ENCODE measurements around the gene GRID1. TPM values are rescaled to one million over a fixed set of nuclear protein-coding genes. Genes with fewer than 3 reads are reported as not detected.

The GRID1 gene
- total and polyA plus RNA-seq, 10 of the 15 experiments (the other 5 are each of a cell fraction or from before 2014, with no cell fraction given), result 0.04 to 0.62 (median 0.08) TPM; not detected in 5

DNA sequence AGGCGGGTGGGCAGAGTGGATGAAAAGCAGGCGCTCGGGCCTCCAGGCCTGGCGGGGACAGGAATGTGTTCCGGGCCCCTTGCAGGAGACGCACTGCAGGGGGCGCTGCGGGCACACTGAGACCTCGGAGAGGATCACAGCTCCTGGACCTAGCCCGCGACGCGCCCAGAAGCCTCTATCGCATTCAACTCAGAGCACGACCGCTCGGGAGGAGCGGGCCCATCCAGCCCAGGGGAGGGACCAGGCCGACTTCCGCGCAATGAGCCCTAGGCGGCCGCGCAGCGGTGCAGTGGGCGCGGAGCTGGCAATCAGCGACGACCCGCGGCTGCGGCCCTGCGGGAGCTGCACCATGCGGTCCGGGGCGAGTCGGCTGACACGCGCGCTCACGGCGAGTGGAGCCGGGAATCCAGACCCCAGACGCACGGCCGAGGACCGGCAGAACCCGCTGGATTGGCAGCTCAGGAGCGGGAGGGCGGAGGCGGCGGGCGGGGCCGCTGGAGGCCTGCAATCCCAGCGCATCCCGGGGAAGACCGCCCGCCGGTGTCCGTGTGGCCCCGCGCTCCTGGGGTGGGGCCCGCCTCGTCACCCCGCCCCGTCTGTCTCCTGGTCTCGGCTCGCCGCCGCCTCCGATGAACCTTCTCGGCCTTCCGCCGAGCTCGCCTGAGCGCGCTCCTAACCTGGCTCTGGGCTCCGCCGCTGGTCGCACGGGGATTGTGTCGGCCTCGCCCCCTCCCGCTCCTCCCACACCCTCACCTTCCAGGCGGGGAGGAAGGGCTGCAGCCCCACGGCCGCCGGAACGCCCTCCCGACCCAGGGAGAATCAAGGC lies 33.5 kb upstream of the GRID1 start (continued):
- TF ChIP-seq, protein P1, sequence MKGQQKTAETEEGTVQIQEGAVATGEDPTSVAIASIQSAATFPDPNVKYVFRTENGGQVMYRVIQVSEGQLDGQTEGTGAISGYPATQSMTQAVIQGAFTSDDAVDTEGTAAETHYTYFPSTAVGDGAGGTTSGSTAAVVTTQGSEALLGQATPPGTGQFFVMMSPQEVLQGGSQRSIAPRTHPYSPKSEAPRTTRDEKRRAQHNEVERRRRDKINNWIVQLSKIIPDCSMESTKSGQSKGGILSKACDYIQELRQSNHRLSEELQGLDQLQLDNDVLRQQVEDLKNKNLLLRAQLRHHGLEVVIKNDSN (IDR thresholded peaks at IDR 0.05; ENCODE audit: borderline replicate concordance, extremely low read length, insufficient read depth, low read depth, low read length), result no peak
- no peak for TF ChIP-seq FOXM1 (IDR thresholded peaks at IDR 0.05; ENCODE audit: low read depth, low read length)
- TF ChIP-seq CEBPB (IDR thresholded peaks at IDR 0.05; ENCODE audit: borderline replicate concordance in 1 of 2, low read depth in 2 of 2, low read length in 2 of 2), result no peak
- peak; percentile 9; the same call in 1 of the 2 replicates for TF ChIP-seq RFX5 (IDR thresholded peaks at IDR 0.05; ENCODE audit: low read depth, low read length)
- TF ChIP-seq KDM1A (IDR thresholded peaks at IDR 0.05; ENCODE audit: borderline replicate concordance), result no peak
- no peak for TF ChIP-seq ZNF622 (IDR thresholded peaks at IDR 0.05)
- no peak for TF ChIP-seq HSF1 (IDR thresholded peaks at IDR 0.05; ENCODE audit: low read depth, low read length)
- TF ChIP-seq IRF3 (IDR thresholded peaks at IDR 0.05), result no peak
- TF ChIP-seq, protein P2, sequence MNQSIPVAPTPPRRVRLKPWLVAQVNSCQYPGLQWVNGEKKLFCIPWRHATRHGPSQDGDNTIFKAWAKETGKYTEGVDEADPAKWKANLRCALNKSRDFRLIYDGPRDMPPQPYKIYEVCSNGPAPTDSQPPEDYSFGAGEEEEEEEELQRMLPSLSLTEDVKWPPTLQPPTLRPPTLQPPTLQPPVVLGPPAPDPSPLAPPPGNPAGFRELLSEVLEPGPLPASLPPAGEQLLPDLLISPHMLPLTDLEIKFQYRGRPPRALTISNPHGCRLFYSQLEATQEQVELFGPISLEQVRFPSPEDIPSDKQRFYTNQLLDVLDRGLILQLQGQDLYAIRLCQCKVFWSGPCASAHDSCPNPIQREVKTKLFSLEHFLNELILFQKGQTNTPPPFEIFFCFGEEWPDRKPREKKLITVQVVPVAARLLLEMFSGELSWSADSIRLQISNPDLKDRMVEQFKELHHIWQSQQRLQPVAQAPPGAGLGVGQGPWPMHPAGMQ (IDR thresholded peaks at IDR 0.05; ENCODE audit: borderline replicate concordance), result no peak
- TF ChIP-seq TBL1XR1 (IDR thresholded peaks at IDR 0.05; ENCODE audit: low read depth, low read length), result peak; percentile 45; the same call in 1 of the 2 replicates
- TF ChIP-seq, protein P3, sequence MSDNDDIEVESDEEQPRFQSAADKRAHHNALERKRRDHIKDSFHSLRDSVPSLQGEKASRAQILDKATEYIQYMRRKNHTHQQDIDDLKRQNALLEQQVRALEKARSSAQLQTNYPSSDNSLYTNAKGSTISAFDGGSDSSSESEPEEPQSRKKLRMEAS (IDR thresholded peaks at IDR 0.05; ENCODE audit: low read depth, low read length), result peak; percentile 84
- TF ChIP-seq, protein P4, sequence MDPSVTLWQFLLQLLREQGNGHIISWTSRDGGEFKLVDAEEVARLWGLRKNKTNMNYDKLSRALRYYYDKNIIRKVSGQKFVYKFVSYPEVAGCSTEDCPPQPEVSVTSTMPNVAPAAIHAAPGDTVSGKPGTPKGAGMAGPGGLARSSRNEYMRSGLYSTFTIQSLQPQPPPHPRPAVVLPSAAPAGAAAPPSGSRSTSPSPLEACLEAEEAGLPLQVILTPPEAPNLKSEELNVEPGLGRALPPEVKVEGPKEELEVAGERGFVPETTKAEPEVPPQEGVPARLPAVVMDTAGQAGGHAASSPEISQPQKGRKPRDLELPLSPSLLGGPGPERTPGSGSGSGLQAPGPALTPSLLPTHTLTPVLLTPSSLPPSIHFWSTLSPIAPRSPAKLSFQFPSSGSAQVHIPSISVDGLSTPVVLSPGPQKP (IDR thresholded peaks at IDR 0.05; ENCODE audit: low read depth, low read length), result no peak
- no peak for TF ChIP-seq TCF12 (IDR thresholded peaks at IDR 0.05; ENCODE audit: low read depth, low read length)
- TF ChIP-seq BHLHE40 (IDR thresholded peaks at IDR 0.05; ENCODE audit: borderline replicate concordance in 1 of 2, low read depth in 2 of 2, low read length in 1 of 2), result peak; percentile 49 to 58; a peak in 3 of 4 replicates
- no peak for TF ChIP-seq CUX1 (IDR thresholded peaks at IDR 0.05; ENCODE audit: insufficient replicate concordance, low read depth, low read length)
- peak; percentile 65 for TF ChIP-seq NBN (IDR thresholded peaks at IDR 0.05)
